Testis (tissue), 3 donors: Measurements from ENCODE around the gene LCN9. TPM values are rescaled to one million over a fixed set of nuclear protein-coding genes. Genes with fewer than 3 reads are reported as not detected.

Experiments used
- DNase-seq: peaks from one replicate; pipeline ENCODE4 v3.0.0-alpha.2; 2019
- H3K27ac ChIP-seq, 2 donors: fragments of 200-600 bp; sonication (generic); one replicate each; pipeline ENCODE4 v1.5.1; 2019
- H3K27me3 ChIP-seq: fragments of 200-600 bp; sonication (generic); one replicate; pipeline ENCODE4 v1.5.1; 2019
- H3K36me3 ChIP-seq: fragments of 200-600 bp; sonication (generic); one replicate; pipeline ENCODE4 v1.5.1; 2017; ENCODE audit warnings: low read depth; ENCODE audit errors: missing control alignments
- H3K4me1 ChIP-seq: fragments of 200-600 bp; sonication (generic); one replicate; pipeline ENCODE4 v1.5.1; 2019
- H3K4me3 ChIP-seq, 2 donors: fragments of 200-600 bp; sonication (generic); one replicate each; pipeline ENCODE4 v1.5.1; 2017 to 2019
- H3K9me3 ChIP-seq: fragments of 200-600 bp; sonication (generic); one replicate; pipeline ENCODE4 v1.5.1; 2017
- CTCF ChIP-seq, 3 experiments: fragments of 450-650 bp in 2 of 3; fragments of 200-600 bp in 1 of 3; sonication (generic) in 1 of 3; IDR thresholded peaks; one replicate each; pipeline ENCODE4 v1.5.1; 2016 to 2019; ENCODE audit warnings: antibody characterized with exemption in 3 of 3, mild to moderate bottlenecking in 2 of 3, moderate library complexity in 1 of 3
- POLR2A ChIP-seq: fragments of 450-650 bp; IDR thresholded peaks from one replicate; pipeline ENCODE4 v1.6.1; 2017; ENCODE audit warnings: antibody characterized with exemption, mild to moderate bottlenecking, moderate library complexity
- WGBS, 2 donors: methylation state at CpG; one replicate each; pipeline ENCODE4 v1.1.5; 2018; 5-methylcytosine and 5-hydroxymethylcytosine counted together
- intact Hi-C: fragments of 100-400 bp; cut with DNase I; formaldehyde crosslinking; loops from one replicate; pipeline ENCODE4 v1.15.1; 2023; ENCODE audit warnings: low total_unique reads
- polyA plus RNA-seq: library from polyadenylated mRNA; stranded (reverse); fragments of 350-450 nt; fragmentation: Illumina TruSeq; extraction: RNeasy Lipid Tissue Mini Kit (QIAGEN cat#74804); gene quantifications from one replicate; pipeline ENCODE4 v1.2.3, GENCODE V29; 2014; ENCODE audit warnings: low read depth, low replicate concordance; ENCODE audit not compliant: insufficient read depth
- total RNA-seq, 2 donors: library from RNA; depleted of rRNA; stranded (reverse); fragments of >200 nt; gene quantifications; one replicate each; pipeline ENCODE4 v1.2.3, GENCODE V29; 2016

LCN9 gene
- total and polyA plus RNA-seq, 3 donors from 2014 or later, result 0.68 TPM; not detected in 2

- DNase-seq, result no peak
- TF ChIP-seq POLR2A (no peak), CTCF (IDR thresholded peaks at IDR 0.05) (no peak)
- Histone ChIP-seq H3K9me3 (no peaks in the 10 kb centered on the region), H3K36me3 (no peaks in the 10 kb centered on the region), H3K27me3 (no peaks in the 10 kb centered on the region), H3K4me3 (no peak overlapping the region), H3K27ac (no peak overlapping the region), H3K4me1 (peaks cover 4% of the 10 kb centered on the region)
- 88 to 93% methylated on average over 9 to 10 of the region's 10 CpGs for WGBS, 2 donors
- intact Hi-C loops, result no loop called here
Observed at GRCh38 chr9:135664266-135664665, 1.2 kb downstream of the LCN9 start.

GRCh38 chr9:135664801-135665794 lies 2.0 kb downstream of the LCN9 start:
- H3K27me3 ChIP-seq, result no peaks in the 10 kb centered on the region
- no peaks in the 10 kb centered on the region for H3K36me3 ChIP-seq
- WGBS, 2 donors, result 89 to 90% methylated on average over 31 to 32 of the region's 32 CpGs
- H3K27ac ChIP-seq, result no peak overlapping the region
- no peak for TF ChIP-seq CTCF (IDR thresholded peaks at IDR 0.05)
- no peak for TF ChIP-seq POLR2A
- no peaks in the 10 kb centered on the region for H3K9me3 ChIP-seq
- no peak for DNase-seq
- no peak overlapping the region for H3K4me3 ChIP-seq
- H3K4me1 ChIP-seq, result peaks cover 4% of the 10 kb centered on the region
- intact Hi-C loops, result no loop called here

- intact Hi-C loops, result no loop called here
- no peak for TF ChIP-seq CTCF (IDR thresholded peaks at IDR 0.05)
- no peak for TF ChIP-seq POLR2A
- Histone ChIP-seq H3K4me3 (no peak overlapping the region), H3K27me3 (no peaks in the 10 kb centered on the region), H3K27ac (no peak overlapping the region), H3K9me3 (no peaks in the 10 kb centered on the region), H3K36me3 (no peaks in the 10 kb centered on the region), H3K4me1 (peaks cover 4% of the 10 kb centered on the region)
- no peak for DNase-seq
- WGBS, 2 donors, result 88 to 90% methylated on average over 6 to 12 of the region's 12 CpGs
Observed at GRCh38 chr9:135665795-135666189, 2.7 kb downstream of the LCN9 start.

- no peak for TF ChIP-seq POLR2A
- no peak for TF ChIP-seq CTCF (IDR thresholded peaks at IDR 0.05)
- no peak for DNase-seq
- Histone ChIP-seq H3K9me3 (no peaks in the 10 kb centered on the region), H3K36me3 (no peaks in the 10 kb centered on the region), H3K27me3 (no peaks in the 10 kb centered on the region), H3K4me3 (no peak overlapping the region), H3K4me1 (peaks cover 4% of the 10 kb centered on the region), H3K27ac (no peak overlapping the region)
- WGBS, 2 donors, result 54 to 68% methylated on average over 16 to 28 of the region's 29 CpGs
- intact Hi-C loops, result no loop called here
Observed at GRCh38 chr9:135666534-135667462, 3.7 kb downstream of the LCN9 start.
